ENCODE results near the gene TMEM130.

TMEM130 gene

DNA sequence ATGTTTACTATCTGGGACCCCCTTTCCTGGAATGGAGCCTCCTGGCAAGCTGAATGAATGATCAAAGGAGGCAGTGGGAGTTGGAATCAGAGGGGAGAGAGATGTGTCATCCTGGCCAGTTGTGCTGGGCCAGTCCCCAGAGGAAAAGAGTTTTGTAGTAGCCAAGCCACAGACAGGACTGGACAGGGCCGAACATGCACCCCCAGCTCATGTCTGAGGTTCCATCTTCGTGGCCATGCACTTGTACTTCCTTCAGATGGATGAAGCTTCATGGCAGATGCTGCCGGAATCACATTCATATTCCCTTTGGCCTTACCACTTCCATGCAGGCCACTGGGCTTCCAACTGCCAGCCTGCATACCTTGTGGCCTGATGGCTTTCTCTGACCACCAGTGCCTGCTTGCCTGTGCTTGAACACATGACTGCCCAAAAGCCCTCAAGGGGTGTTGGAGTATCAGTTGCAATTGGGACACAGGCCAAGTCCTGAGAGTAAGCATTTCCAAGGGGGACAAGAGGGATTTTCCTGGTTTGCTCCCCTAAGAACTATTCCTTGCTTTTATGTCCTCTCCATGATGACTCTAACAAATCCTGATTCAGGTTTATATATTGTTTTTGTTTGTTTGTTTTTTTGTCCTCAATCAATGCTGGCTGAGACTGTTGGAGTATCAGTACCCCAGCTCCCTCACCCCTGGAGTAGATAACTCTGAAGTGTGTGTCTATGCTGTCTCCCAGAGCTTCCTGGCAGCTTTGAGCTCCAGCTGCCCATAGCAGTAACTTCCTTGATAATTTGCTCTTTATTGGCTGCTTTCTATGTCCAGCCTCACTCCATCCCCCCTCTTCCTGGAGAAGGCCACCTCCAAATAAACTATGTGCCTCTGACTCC lies 63.6 kb downstream of the TMEM130 start:
- no peak for DNase-seq

DNA sequence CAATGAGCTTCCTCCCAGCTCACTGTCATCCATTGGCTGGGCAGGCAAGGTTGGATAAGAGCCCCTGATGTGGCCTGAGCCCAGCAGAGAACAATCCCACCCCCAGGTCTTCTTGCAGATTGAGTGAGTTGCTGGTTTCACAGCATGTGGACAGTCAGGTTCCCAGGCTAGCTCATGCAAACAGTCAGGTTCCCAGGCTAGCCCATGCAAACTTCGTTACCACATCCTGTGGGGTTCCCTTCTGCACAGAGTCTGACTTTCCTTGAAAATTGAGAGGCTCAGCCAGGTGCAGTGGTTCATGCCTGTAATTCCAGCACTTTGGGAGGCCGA lies 67.1 kb downstream of the TMEM130 start:
- no peak for DNase-seq

DNA sequence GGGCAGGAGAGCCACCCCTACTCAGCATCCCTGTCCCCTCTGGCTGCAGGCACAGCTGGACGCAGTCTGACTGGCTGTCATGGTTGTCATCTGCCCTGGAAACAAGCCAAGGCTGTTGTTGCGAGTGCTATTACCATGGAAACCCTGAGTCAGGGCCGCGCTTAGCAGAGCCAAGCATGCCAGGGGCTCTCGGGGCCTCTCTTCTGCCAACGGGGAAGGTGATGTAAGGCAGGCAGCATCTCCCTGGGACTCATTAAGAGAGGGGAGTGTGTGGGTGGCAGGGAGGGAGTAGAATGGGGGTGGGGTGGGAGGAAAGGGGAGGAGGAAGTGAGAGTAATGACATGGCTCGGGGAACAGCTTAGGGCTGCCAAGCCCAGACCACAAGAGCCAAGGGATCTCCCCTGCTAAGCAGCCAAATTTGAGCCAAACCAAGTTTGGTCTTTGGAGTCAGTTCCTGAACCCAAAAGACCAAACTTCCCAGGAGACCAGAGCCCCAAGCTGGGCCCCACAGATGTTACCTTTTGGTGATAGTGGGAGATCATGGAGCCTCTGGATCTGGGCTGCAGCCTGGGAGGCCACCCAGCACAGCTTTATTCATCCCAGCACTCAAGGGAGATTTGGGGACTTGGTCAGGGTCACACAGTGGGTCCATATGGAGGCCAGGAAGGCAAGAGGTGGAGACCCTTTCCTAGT lies 67.6 kb downstream of the TMEM130 start:
- no peak for DNase-seq

DNA sequence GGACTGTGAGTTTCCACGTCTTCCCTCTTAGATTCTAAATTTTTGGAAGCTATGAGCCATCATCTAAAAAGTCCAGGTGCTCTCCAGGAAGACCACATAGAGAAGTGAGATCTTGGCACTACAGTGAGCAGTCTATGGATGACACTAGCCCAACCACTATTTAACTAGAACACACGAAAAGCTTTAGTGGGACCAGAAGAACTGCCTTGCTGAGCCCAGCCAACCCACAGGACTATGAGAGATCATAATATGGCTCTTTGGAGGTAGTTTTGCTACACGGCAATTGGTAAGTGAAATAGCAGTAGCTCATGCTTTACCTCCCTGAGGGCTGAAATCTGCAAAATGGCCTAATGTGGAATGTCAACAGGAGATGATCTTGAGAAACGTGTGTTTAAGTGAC lies 68.8 kb downstream of the TMEM130 start:
- DNase-seq: no peak

DNA sequence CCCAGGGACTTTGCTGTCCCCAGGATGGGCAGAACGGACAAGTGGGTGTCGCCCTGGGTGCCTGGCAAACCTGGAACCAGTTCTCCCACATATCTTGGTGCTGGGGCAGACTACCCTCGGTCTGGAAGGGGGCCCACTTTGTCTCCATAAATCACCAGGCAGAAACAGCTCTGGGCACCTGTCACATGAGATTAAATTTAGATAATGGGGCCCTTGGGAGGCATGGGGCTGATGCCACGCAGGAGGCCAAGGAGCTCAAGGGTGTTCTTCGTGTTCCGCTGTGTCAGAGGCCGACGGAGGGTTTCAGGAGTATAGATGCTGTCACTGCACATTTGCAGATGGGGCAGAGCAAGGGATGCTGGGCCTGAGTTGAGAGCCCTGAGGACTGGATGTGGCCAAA lies 72.7 kb downstream of the TMEM130 start:
- DNase-seq: no peak

All from SHP77 treated with DMSO at 0.1 percent for 48 hours (cell line).